ENCODE measurements around the gene MED22.

MED22 gene

DNA sequence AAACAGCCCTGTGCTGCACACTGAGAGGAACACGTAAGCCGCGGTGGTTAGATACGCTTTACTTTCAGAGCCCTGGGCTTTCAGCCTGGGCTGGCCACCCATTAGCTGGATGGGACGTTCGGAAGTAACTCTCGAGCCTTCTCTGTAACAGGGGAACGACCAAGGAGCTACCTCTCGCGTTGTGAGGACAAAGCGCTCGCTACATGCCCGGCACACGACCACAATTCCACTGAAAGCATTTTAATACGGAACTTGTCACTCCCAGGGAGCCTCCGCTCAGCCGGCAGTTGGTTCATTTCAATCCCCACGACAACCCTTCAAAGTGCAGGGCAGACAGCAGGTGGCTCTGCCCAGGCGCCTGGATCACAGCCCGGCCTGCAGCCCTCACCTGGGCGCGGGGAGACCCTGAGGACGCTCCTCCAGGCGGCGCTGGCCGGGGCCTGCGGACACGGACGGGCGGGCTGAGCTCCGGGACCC is 8.0 kb upstream of the MED22 start:
- DNase-seq (ENCODE audit: insufficient read length, low spot score) (no peak), FAIRE-seq (no peak)
- no peak for TF ChIP-seq POLR2A (IDR thresholded peaks at IDR 0.05; ENCODE audit: low read depth, low read length)

- DNase-seq (ENCODE audit: insufficient read length, low spot score) (no peak), FAIRE-seq (no peak)
- no peak for TF ChIP-seq POLR2A (IDR thresholded peaks at IDR 0.05; ENCODE audit: low read depth, low read length)
Observed at GRCh38 chr9:133354766-133355165, 6.8 kb upstream of the MED22 start.

GRCh38 chr9:133353548-133353947 is 5.6 kb upstream of the MED22 start:
- TF ChIP-seq POLR2A (IDR thresholded peaks at IDR 0.05; ENCODE audit: low read depth, low read length), result no peak
- DNase-seq (ENCODE audit: insufficient read length, low spot score) (no peak), FAIRE-seq (no peak)

DNA sequence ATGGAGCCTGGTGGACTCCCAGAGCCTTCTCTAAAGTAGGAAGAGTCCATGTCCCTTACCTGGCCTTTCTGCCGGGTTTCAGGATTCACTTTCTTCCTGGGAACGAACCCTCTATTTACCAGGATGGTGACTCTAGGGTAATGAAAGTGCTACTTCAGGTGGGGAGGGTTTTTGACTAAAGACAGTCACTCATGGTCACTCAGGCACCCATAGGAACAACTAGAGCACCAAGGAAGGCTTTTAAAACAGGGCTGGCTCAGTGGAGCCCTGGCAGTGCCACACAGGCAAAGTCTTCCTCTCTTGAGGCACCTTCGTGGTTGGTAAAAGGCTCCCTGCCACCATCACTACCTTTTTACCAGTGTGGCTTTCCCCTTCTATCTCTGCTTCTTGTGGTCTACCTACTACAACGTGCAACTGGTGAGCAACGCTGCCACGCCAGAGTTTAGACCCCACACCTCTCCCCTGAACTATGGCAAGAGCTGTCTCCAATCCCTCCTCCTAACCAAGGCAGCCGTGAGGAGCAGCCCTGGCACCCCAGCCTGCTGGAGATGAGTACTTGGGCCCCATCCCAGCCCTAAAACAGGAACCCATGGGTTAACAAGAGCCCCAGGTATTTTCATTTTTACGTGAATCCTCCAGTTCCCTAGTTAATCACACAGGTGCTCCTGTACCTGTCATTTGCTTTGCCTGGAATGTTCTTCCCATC is 4.9 kb upstream of the MED22 start:
- TF ChIP-seq POLR2A (IDR thresholded peaks at IDR 0.05; ENCODE audit: low read depth, low read length), result no peak
- no peak for FAIRE-seq
- DNase-seq (ENCODE audit: insufficient read length, low spot score), result no peak

- peak; percentile 58 for DNase-seq (ENCODE audit: insufficient read length, low spot score)
- FAIRE-seq, result no peak
- TF ChIP-seq POLR2A (IDR thresholded peaks at IDR 0.05; ENCODE audit: low read depth, low read length), result no peak
Observed at GRCh38 chr9:133351908-133352634, 4.1 kb upstream of the MED22 start.

- DNase-seq (ENCODE audit: insufficient read length, low spot score), result no peak
- TF ChIP-seq POLR2A (IDR thresholded peaks at IDR 0.05; ENCODE audit: low read depth, low read length), result no peak
- FAIRE-seq, result no peak
Observed at GRCh38 chr9:133351526-133351907, 3.6 kb upstream of the MED22 start.

- FAIRE-seq, result no peak
Observed at GRCh38 chr9:133349965-133350616, 2.2 kb upstream of the MED22 start.

GRCh38 chr9:133348718-133349573 is 1.0 kb upstream of the MED22 start:
- no peak for TF ChIP-seq POLR2A (IDR thresholded peaks at IDR 0.05; ENCODE audit: low read depth, low read length)
- FAIRE-seq (no peak), DNase-seq (ENCODE audit: insufficient read length, low spot score) (no peak)

More at GRCh38 chr9:133349965-133350616, 2.2 kb upstream of the MED22 start:
- TF ChIP-seq POLR2A (IDR thresholded peaks at IDR 0.05; ENCODE audit: low read depth, low read length), result no peak
- no peak for DNase-seq (ENCODE audit: insufficient read length, low spot score)

DNA sequence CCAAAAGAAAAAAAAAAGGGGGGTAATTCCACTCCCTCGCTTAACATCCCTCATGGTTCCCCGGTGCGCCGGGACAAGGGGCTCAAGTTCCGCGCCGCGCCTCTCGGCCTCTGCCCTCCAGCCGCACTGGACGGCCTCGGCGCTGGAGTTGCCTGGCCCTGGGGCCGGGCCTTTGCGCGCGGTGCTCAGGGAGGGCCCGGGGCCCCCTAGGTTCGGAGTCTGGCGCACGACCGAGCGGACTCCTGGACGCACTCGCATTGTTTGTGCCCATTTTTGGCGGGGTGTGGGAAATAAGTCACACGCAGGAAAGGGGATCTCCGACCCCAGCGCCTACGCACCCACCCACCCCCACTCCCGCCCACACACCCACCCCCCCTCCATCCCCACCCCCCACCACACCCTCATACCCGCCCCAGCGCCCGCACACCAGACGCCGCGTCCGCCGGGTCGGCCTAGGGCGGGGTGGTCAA is 381 bp downstream of the MED22 start:
- no peak for TF ChIP-seq POLR2A (IDR thresholded peaks at IDR 0.05; ENCODE audit: low read depth, low read length)
- FAIRE-seq (no peak), DNase-seq (ENCODE audit: insufficient read length, low spot score) (peak; percentile 74)

DNA sequence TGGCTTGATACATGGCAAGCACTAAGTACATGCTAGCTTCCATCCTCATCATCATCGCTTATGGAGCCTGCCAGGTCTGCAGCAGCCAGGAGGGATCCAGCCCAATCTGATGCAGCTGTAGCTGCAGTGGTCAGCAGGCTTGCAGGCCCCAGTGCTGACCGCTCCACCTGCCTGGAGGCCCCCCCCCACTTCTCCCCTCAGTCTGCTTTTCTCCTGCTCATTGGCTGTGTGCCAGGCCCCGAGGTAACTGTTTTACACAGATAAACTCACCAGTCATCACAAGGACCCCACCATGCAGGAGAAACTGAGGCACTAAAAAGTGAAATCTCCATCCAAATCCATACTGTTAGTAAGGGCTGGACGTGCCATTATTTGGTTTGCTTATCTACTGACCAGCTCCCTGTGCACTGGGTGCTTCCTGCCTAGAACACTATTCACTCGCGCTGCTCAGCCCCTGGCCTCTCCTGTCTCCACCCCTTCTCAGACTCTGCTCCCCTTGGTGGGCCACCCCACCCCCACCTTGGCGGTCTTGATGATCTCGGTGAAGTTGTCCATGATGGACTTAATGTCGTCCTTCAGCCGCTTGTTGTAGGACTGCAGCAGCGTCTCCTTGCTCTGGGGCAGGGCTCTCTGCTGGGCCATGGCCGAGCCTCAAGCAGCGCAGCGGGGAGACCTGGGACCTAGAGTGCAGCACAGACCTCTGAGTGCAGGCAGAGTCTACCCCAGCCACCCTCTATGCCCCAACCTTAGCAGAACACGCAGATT is 1.7 kb downstream of the MED22 start:
- no peak for FAIRE-seq

DNA sequence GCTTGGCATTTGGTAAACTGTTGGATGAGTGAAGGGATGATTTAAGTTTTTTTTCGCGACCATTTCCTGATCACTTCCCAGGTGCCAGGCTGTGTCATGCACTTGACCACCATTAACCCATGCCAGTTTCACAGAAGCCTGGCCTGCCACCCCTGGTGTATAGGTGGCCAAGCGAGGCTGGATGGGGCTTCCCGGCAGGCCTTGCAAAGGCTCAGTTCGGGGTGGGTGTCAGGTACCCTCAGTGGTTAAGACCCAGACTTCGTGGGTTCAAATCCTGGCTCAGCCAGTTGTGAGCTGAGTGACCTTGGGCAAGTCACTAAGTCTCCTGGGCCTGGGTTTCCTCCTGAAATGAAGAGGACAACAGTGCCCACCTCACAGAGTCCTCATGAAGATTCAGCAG is 2.3 kb downstream of the MED22 start:
- no peak for FAIRE-seq
- TF ChIP-seq POLR2A (IDR thresholded peaks at IDR 0.05; ENCODE audit: low read depth, low read length), result no peak
- no peak for DNase-seq (ENCODE audit: insufficient read length, low spot score)

More for the DNA sequence above, 1.7 kb downstream of the MED22 start:
- no peak for DNase-seq (ENCODE audit: insufficient read length, low spot score)
- no peak for TF ChIP-seq POLR2A (IDR thresholded peaks at IDR 0.05; ENCODE audit: low read depth, low read length)

GRCh38 chr9:133344979-133345378 is 3.0 kb downstream of the MED22 start:
- no peak for TF ChIP-seq POLR2A (IDR thresholded peaks at IDR 0.05; ENCODE audit: low read depth, low read length)
- no peak for FAIRE-seq
- no peak for DNase-seq (ENCODE audit: insufficient read length, low spot score)

DNA sequence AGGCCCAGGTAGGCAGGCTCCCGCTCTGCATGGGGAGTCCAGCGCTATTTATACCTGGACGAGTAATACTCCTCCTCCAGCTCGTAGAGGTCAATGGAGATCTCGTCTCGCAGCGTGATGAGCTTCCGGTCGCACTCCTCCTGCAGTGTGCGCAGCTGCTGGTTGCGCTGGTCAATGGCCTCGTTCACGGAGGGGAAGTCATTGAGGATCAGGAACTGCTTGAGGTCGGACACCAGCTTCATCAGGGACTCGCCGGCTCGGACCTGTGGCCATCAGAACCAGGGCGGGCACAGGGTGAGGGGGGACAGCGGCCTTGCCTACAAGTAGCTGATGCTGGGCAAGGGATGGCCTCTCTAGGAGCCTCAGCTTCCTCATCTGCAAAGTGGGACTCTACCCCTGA is 3.9 kb downstream of the MED22 start:
- no peak for FAIRE-seq
- no peak for TF ChIP-seq POLR2A (IDR thresholded peaks at IDR 0.05; ENCODE audit: low read depth, low read length)
- DNase-seq (ENCODE audit: insufficient read length, low spot score), result no peak
